Measurements from ENCODE around the gene ZP2. TPM values are rescaled to one million over a fixed set of nuclear protein-coding genes. Genes with fewer than 3 reads are reported as not detected.

Gene ZP2
- total RNA-seq (2021; ENCODE audit: unreplicated experiment) = not detected
- not detected in 2 replicates for polyA plus RNA-seq (2012)
- not detected for Bru-seq, nascent RNA
- not detected for BruChase-seq, experiment 1, labeled RNA remaining after a 6-hour chase
- BruChase-seq, experiment 2, labeled RNA remaining after a 2-hour chase = not detected
- long read RNA-seq = 0 reads

- CTCF ChIA-PET = no interaction called here
Measured at GRCh38 chr16:21211486-21211885, at the start of gene ZP2. TSS of gene ZP2 (minus strand) at chr16:21211574. CDS start at chr16:21211547, 27 bp downstream.

More at GRCh38 chr16:21211486-21211885, at the start of gene ZP2:
- Histone ChIP-seq H4K20me1 (ENCODE audit: insufficient read depth) (no peaks in the 10 kb centered on the region), H3K4me3 (replicated peaks in 1 of 2; ENCODE audit: low read depth in 1 of 2, low read length in 2 of 2) (no peak within 1 kb of the TSS), H3K9ac (ENCODE audit: low read length) (no peak within 1 kb of the TSS), H3K27ac (ENCODE audit: low read depth, low read length) (no peak within 1 kb of the TSS), H3K27me3 (ENCODE audit: insufficient read depth, low read length) (no peaks in the 10 kb centered on the region), H3K9me3 (ENCODE audit: control insufficient read depth in 1 of 2, insufficient read depth in 1 of 2, low read depth in 1 of 2, low read length in 2 of 2) (no peaks in the 10 kb centered on the region), H2AFZ (ENCODE audit: low read depth, low read length, poor library complexity, severe bottlenecking) (no peak within 1 kb of the TSS), H3K9me2 (ENCODE audit: insufficient read depth) (no peaks in the 10 kb centered on the region), H3K4me2 (ENCODE audit: low read length) (no peak within 1 kb of the TSS), H3K36me3 (ENCODE audit: control insufficient read depth in 1 of 2, insufficient read depth in 2 of 2, low read length in 2 of 2) (no peaks in the 10 kb centered on the region), H3K4me1 (ENCODE audit: control insufficient read depth in 1 of 2, insufficient read depth in 2 of 2, low read length in 2 of 2) (no peaks in the 10 kb centered on the region), H3K79me2 (ENCODE audit: insufficient read depth, low read length) (no peaks in the 10 kb centered on the region)
- BruUV-seq (replicated peaks) = no TSS peak
- RAD21 ChIA-PET (ENCODE audit: low non-redundant PET in 1 of 2, low total read pairs in 2 of 2, uncharacterized antibody in 2 of 2, unreplicated experiment in 2 of 2) = no interaction called here
- TF ChIP-seq EZH2 (IDR thresholded peaks at IDR 0.05) = no peak
- TF ChIP-seq FOSL1 (IDR thresholded peaks at IDR 0.05; ENCODE audit: low read depth) = no peak
- no peak for TF ChIP-seq RAD21 (IDR thresholded peaks at IDR 0.05; ENCODE audit: low read depth)
- no peak for TF ChIP-seq CTCF (IDR thresholded peaks at IDR 0.05 in 2 of 3, conservative IDR thresholded peaks at IDR 0.05 in 1 of 3; ENCODE audit: borderline replicate concordance in 1 of 3, insufficient read depth in 1 of 3, low read depth in 2 of 3, low read length in 2 of 3)
- TF ChIP-seq EGR1 (IDR thresholded peaks at IDR 0.05; ENCODE audit: low read depth) = no peak
- TF ChIP-seq REST (IDR thresholded peaks at IDR 0.05; ENCODE audit: low read depth) = no peak
- TF ChIP-seq POLR2AphosphoS5 (IDR thresholded peaks at IDR 0.05; ENCODE audit: low read depth, low read length) = no peak
- no peak for TF ChIP-seq CEBPB (IDR thresholded peaks at IDR 0.05; ENCODE audit: low read depth)
- no peak for TF ChIP-seq ATF3 (IDR thresholded peaks at IDR 0.05)
- no peak for TF ChIP-seq ELF1 (IDR thresholded peaks at IDR 0.05; ENCODE audit: borderline replicate concordance, low read depth)
- no peak for TF ChIP-seq MAX (IDR thresholded peaks at IDR 0.05)
- no peak for TF ChIP-seq CBX3 (IDR thresholded peaks at IDR 0.05; ENCODE audit: low read depth)
- TF ChIP-seq SRF (IDR thresholded peaks at IDR 0.05; ENCODE audit: low read depth) = no peak
- TF ChIP-seq JUND (IDR thresholded peaks at IDR 0.05) = no peak
- TF ChIP-seq ZBTB33 (IDR thresholded peaks at IDR 0.05; ENCODE audit: extremely low read depth, insufficient replicate concordance, low read length) = no peak
- no peak for TF ChIP-seq POLR2A (IDR thresholded peaks at IDR 0.05; ENCODE audit: borderline replicate concordance, extremely low read depth, insufficient read depth, insufficient read length)
- DNase-seq (ENCODE audit: low read depth, low spot score) (no peak), ATAC-seq (no peak)
- POLR2A ChIA-PET = no interaction called here
- intact Hi-C loops (cut with micrococcal nuclease) = no loop called here

Data from HCT116 (cell line).